ENCODE results near the gene KLHL33. TPM values are rescaled to one million over a fixed set of nuclear protein-coding genes. Genes with fewer than 3 reads are reported as not detected.

Gene KLHL33
- total RNA-seq, 1 experiment from 2014 or later: 0.11 TPM

DNA sequence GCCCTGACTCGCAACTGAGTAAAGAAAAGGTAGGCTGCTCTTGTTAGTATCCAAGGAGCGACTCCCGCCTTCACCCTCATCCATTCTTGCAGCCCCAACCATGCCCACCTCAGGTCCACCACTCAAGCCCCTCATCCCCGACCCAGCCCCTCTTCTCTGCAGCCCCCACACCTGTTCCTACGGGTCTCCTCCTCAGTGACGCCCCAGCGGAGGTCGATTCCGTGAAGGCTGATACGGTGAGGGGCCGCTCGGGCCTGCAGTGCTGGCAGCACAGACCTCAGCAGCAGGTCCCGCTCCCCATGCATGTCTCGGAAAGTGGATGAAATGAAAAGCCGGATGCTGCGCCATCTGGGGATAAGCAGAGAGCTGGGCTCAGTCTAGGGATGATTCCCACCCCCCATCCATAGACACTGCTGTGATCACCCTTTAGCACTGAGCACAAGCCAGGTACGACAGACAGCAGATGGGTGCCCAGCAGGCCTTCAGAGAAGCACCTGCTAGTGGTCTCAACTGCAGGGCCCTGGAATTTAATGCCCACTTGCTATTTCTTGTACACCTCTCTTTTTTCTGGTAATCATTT lies 49.6 kb downstream of the KLHL33 start:
- POLR2A ChIA-PET (ENCODE audit: unreplicated experiment): no interaction called here
- Histone ChIP-seq H3K79me2 (ENCODE audit: low read depth) (no peaks in the 10 kb centered on the region), H3K9me3 (ENCODE audit: insufficient read depth, low read depth) (no peaks in the 10 kb centered on the region), H3K4me3 (no peak overlapping the region), H3K4me2 (no peak overlapping the region), H3K27me3 (ENCODE audit: insufficient read depth, low read depth) (no peaks in the 10 kb centered on the region), H3K27ac (no peak overlapping the region), H3K4me1 (replicated peaks; ENCODE audit: insufficient read depth) (no peaks in the 10 kb centered on the region), H3F3A (ENCODE audit: insufficient read depth, low read depth) (no peaks in the 10 kb centered on the region), H4K20me1 (ENCODE audit: insufficient read depth) (no peaks in the 10 kb centered on the region), H3K36me3 (ENCODE audit: low read depth) (no peaks in the 10 kb centered on the region), H2AFZ (no peak overlapping the region), H3K9me2 (ENCODE audit: insufficient read depth) (no peaks in the 10 kb centered on the region)
- DNase-seq: no peak
- CTCF ChIA-PET: no interaction called here
- TF ChIP-seq, protein P1, sequence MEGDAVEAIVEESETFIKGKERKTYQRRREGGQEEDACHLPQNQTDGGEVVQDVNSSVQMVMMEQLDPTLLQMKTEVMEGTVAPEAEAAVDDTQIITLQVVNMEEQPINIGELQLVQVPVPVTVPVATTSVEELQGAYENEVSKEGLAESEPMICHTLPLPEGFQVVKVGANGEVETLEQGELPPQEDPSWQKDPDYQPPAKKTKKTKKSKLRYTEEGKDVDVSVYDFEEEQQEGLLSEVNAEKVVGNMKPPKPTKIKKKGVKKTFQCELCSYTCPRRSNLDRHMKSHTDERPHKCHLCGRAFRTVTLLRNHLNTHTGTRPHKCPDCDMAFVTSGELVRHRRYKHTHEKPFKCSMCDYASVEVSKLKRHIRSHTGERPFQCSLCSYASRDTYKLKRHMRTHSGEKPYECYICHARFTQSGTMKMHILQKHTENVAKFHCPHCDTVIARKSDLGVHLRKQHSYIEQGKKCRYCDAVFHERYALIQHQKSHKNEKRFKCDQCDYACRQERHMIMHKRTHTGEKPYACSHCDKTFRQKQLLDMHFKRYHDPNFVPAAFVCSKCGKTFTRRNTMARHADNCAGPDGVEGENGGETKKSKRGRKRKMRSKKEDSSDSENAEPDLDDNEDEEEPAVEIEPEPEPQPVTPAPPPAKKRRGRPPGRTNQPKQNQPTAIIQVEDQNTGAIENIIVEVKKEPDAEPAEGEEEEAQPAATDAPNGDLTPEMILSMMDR (conservative IDR thresholded peaks at IDR 0.05): no peak
- TF ChIP-seq EZH2 (IDR thresholded peaks at IDR 0.05; ENCODE audit: low read depth): no peak
- intact Hi-C loops (cut with micrococcal nuclease; ENCODE audit: unreplicated experiment): no loop called here
- no TSS peak for BruUV-seq (replicated peaks)

DNA sequence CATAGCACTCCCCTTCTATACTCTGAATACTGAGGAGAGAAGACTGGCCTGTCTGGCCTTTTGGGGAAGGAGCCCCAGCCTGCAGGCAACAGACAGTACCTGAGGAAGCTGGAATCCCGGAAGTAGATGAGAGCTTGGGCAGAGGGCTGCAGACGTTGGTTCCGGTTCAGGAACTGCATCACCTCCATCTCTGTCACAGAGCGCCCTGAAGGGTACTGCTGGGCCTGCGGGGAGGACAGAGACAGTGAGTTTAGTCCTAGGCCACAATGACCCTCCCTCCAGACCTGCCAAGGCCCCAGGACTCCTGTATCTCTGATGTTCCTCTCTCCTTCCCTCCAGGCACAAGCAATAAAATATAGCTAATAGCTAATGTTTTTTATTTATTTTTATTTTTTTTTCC lies 51.1 kb downstream of the KLHL33 start:
- BruUV-seq (replicated peaks): no TSS peak
- POLR2A ChIA-PET (ENCODE audit: unreplicated experiment): no interaction called here
- no peak for DNase-seq

DNA sequence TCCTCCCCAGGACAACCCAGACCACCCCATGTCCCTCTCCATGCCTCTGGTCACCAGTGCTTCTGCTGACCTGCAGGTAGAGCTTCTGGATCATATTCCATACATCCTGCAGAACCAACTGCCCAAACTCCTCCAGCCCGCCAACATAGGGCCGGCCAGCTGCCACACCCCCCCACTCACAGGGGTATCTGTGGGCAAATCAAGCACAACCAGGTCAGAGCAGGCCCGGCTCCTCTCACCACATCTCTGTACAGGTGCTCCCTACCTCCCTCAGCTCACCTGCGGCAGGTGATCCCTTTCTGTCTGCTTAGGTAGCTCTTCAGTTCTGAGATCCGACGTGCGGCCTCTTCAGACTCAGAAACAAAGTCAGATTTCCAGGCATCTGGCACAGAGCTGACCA lies 51.6 kb downstream of the KLHL33 start:
- Histone ChIP-seq H3K79me2 (ENCODE audit: low read depth) (no peaks in the 10 kb centered on the region), H3K4me3 (no peak overlapping the region), H3F3A (ENCODE audit: insufficient read depth, low read depth) (no peaks in the 10 kb centered on the region), H2AFZ (no peak overlapping the region), H3K36me3 (ENCODE audit: low read depth) (no peaks in the 10 kb centered on the region), H3K27me3 (ENCODE audit: insufficient read depth, low read depth) (no peaks in the 10 kb centered on the region), H4K20me1 (ENCODE audit: insufficient read depth) (no peaks in the 10 kb centered on the region), H3K9me2 (ENCODE audit: insufficient read depth) (no peaks in the 10 kb centered on the region), H3K27ac (no peak overlapping the region), H3K4me2 (no peak overlapping the region), H3K4me1 (replicated peaks; ENCODE audit: insufficient read depth) (no peaks in the 10 kb centered on the region), H3K9me3 (ENCODE audit: insufficient read depth, low read depth) (no peaks in the 10 kb centered on the region)
- no peak for TF ChIP-seq EZH2 (IDR thresholded peaks at IDR 0.05; ENCODE audit: low read depth)
- TF ChIP-seq, protein P1 (conservative IDR thresholded peaks at IDR 0.05): no peak
- intact Hi-C loops (cut with micrococcal nuclease; ENCODE audit: unreplicated experiment): no loop called here
- ChIA-PET CTCF (no interaction called here), POLR2A (ENCODE audit: unreplicated experiment) (no interaction called here)
- no TSS peak for BruUV-seq (replicated peaks)
- no peak for DNase-seq

More for the DNA sequence above, 51.1 kb downstream of the KLHL33 start:
- H3K4me3 ChIP-seq: no peak overlapping the region
- no peaks in the 10 kb centered on the region for H3K4me1 ChIP-seq (replicated peaks; ENCODE audit: insufficient read depth)
- intact Hi-C loops (cut with micrococcal nuclease; ENCODE audit: unreplicated experiment): no loop called here
- H3K9me2 ChIP-seq (ENCODE audit: insufficient read depth): no peaks in the 10 kb centered on the region
- H4K20me1 ChIP-seq (ENCODE audit: insufficient read depth): no peaks in the 10 kb centered on the region
- H3K79me2 ChIP-seq (ENCODE audit: low read depth): no peaks in the 10 kb centered on the region
- H3F3A ChIP-seq (ENCODE audit: insufficient read depth, low read depth): no peaks in the 10 kb centered on the region
- CTCF ChIA-PET: no interaction called here
- no peak overlapping the region for H3K4me2 ChIP-seq
- no peak overlapping the region for H3K27ac ChIP-seq
- H3K27me3 ChIP-seq (ENCODE audit: insufficient read depth, low read depth): no peaks in the 10 kb centered on the region
- no peak for TF ChIP-seq EZH2 (IDR thresholded peaks at IDR 0.05; ENCODE audit: low read depth)
- H2AFZ ChIP-seq: no peak overlapping the region
- no peaks in the 10 kb centered on the region for H3K9me3 ChIP-seq (ENCODE audit: insufficient read depth, low read depth)
- no peaks in the 10 kb centered on the region for H3K36me3 ChIP-seq (ENCODE audit: low read depth)

DNA sequence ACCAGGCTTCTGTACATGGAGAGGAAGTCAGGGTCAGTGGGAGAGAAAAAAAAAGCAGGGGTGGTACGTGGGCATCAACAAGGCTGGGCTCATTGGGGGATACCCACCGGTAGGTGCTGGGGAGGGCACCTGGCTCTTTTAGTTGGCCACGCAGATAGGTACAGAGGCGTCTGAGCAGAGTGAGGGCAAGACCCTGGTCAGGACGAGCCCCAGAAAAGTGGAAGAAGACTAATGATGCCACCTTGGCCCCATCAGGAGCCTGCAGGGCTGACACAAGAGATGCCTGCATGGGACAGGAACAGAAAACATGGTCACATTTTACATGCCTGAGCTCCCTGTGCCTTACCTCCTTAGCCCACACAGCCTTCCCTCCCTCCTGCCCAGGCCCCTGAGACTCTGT lies 52.3 kb downstream of the KLHL33 start:
- H3F3A ChIP-seq (ENCODE audit: insufficient read depth, low read depth): no peaks in the 10 kb centered on the region
- no peak for TF ChIP-seq EZH2 (IDR thresholded peaks at IDR 0.05; ENCODE audit: low read depth)
- TF ChIP-seq, protein P1 (conservative IDR thresholded peaks at IDR 0.05): no peak

More for the DNA sequence above, 52.3 kb downstream of the KLHL33 start:
- BruUV-seq (replicated peaks): no TSS peak
- Histone ChIP-seq H3K36me3 (ENCODE audit: low read depth) (no peaks in the 10 kb centered on the region), H3K27ac (no peak overlapping the region), H3K4me3 (no peak overlapping the region), H3K4me2 (no peak overlapping the region), H3K4me1 (replicated peaks; ENCODE audit: insufficient read depth) (no peaks in the 10 kb centered on the region), H3K79me2 (ENCODE audit: low read depth) (no peaks in the 10 kb centered on the region), H3K9me3 (ENCODE audit: insufficient read depth, low read depth) (no peaks in the 10 kb centered on the region), H4K20me1 (ENCODE audit: insufficient read depth) (no peaks in the 10 kb centered on the region), H3K9me2 (ENCODE audit: insufficient read depth) (no peaks in the 10 kb centered on the region), H3K27me3 (ENCODE audit: insufficient read depth, low read depth) (no peaks in the 10 kb centered on the region), H2AFZ (no peak overlapping the region)
- POLR2A ChIA-PET (ENCODE audit: unreplicated experiment): no interaction called here
- intact Hi-C loops (cut with micrococcal nuclease; ENCODE audit: unreplicated experiment): no loop called here
- no peak for DNase-seq
- CTCF ChIA-PET: no interaction called here

Data from PC-9 (cell line).